ENCODE measurements around the gene DNAJB13.
"Not testable (repeated sequence)": the region's sequence is repeated elsewhere in the genome, so short reads cannot be mapped to it uniquely, and the experiment has no call there.

Gene DNAJB13

GRCh38 chr11:73978576-73979086, 27.8 kb downstream of the DNAJB13 start:
- no peak for DNase-seq

GRCh38 chr11:73980001-73980961, 29.5 kb downstream of the DNAJB13 start:
- DNase-seq = no peak

DNA sequence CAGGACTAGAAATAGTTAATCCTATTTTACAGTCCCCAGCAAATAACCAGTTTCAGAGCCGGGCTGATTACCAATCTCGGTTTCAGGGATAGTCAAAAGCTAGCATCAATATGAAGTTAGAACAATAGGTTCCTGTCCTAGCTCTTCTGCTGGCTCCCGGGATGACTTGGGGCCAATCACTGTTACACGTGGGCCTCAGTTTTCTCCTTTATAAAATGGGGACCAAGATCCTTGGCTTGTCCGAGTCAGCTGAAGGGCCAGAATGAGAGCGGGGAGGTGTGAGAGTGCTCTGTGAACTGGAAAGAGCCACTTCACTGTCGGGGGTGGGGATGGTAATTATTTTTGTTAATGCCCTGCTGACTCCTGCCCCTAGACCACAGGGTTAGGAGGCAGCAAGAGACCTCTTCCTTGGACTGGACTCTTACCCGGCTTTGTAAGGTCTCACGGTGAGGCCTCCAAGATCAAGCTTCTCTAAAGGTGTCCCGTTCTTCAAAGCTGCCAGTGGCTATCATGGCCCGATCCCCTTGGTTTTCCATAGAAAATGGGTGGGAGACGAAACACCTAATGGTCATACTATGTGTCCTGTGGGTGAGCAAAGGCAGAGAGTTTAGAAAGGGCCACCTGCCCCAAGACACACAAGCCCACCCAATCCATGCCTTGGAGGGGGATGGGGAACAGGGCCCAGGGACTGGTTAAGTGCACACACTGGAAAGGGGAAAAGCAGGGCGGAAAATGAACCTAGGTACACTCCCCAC, 30.4 kb downstream of the DNAJB13 start:
- no peak for DNase-seq

- peak; percentile 93 for DNase-seq
Measured at GRCh38 chr11:73982595-73982989, 31.8 kb downstream of the DNAJB13 start, which contains the start of gene UCP2. UCP2 (minus strand) TSS chr11:73982843; CDS start chr11:73978378, 4,465 bp downstream.

GRCh38 chr11:73982990-73983740, 32.3 kb downstream of the DNAJB13 start:
- DNase-seq = peak; percentile 97

DNA sequence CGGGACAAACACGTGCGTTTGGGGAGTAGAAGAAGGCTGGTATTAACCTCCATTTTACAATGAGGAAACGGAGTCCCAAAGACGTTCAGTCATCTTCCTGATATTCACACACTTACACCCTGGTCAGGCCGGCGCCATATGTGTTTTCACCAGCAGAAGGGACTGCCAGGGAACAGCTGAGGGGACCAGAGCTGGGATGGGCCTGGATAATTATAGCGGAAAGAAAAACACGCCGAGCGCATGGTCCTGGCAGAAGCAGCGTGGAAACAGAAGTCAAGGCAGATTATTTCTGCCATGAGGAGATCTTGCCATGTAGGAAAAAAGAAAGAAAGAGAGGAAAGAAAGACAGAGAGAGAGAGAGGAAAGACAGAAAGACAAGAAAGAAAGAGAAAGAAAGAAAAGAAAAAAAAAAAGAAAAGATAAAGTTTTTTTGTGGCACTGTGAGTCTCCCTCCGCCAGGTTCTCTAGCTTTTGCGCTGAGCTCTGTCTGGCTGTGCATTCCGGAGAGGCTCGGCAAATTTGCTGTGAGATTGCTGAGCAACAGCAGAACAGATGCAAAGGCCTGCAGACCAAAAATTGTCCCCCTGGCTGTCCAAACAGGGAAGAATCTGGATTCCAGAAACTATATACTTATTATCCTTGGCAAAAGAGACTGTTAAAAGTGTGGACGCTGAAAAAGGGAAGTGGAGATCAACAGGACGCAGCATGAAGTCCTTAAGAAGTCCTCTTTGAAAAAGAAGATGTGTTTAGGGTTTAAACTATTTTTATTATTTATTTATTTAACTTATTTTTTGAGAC, 33.1 kb downstream of the DNAJB13 start:
- no peak for DNase-seq

GRCh38 chr11:73985661-73986060, 34.8 kb downstream of the DNAJB13 start:
- not testable (repeated sequence) for DNase-seq

DNA sequence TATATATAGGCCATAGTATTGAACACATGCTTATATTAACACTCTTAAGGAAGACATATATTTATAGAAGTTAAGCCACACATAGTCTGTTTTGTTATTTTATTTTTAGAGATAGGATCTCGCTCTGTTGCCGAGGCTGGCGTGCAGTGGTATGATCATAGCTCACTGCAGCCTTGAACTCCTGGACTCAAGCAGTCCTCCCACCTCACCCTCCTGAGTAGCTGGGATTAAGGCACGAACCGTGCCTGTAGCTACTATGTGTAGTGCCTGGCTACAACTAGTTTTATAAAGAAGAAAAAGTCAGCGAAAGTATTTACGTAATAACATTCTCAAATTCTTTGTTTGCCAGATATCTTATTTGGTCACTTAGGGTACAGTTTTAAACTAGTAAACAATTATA, 37.4 kb downstream of the DNAJB13 start:
- no peak for DNase-seq

GRCh38 chr11:73989156-73989555, 38.3 kb downstream of the DNAJB13 start:
- DNase-seq = no peak

- DNase-seq = peak; percentile 57
Measured at GRCh38 chr11:73990730-73991129, 39.9 kb downstream of the DNAJB13 start.

DNA sequence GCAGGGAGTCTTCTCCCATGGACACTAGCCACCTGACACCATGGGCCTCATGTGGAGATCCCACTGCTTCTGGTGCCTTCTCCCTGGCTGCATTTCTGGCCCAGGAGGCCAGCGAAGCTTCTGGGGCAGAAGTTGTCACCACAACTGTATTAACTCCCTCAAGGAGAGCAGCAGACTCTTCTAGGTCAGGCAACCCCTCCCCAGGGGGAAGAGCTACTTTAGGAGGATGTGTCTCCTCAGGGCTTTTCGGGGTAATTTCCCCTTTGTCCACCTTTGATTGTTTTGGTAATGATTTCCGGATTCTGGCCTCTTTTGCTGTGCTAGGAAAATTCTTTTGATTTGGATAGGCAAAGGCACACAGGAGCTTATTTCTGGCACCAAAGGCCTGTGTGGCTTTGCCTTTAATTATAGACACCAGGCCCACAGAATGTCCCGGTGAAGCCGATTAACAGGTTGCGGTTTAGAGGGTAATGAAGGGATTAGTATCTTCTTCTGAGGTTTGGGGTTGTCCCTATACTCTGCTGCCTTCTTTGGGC, 40.7 kb downstream of the DNAJB13 start:
- DNase-seq = no peak

GRCh38 chr11:73995247-73995646, 44.4 kb downstream of the DNAJB13 start:
- DNase-seq = no peak

DNA sequence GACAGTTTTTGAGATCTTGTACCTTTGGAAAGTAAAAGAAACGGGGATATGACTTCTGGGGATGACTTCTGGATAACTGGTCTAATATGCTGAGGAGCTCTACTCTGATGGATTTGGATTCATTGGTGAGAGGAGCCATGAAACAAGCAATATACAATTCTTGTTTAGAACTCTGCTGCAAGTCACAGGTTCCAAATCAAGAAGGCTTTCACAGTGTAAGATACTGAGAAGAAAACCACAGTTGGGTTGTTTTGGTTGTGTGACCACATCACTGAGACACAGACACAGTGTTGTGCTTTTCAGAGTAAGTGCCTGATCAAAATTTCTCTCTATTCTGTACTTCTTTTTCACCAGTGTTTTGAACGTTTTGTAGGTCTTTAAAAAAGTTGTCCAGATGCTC, 44.9 kb downstream of the DNAJB13 start:
- DNase-seq = no peak

GRCh38 chr11:73996161-73996747, 45.4 kb downstream of the DNAJB13 start:
- DNase-seq = peak; percentile 41

- DNase-seq = no peak
Measured at GRCh38 chr11:73997120-73997770, 46.4 kb downstream of the DNAJB13 start.

DNA sequence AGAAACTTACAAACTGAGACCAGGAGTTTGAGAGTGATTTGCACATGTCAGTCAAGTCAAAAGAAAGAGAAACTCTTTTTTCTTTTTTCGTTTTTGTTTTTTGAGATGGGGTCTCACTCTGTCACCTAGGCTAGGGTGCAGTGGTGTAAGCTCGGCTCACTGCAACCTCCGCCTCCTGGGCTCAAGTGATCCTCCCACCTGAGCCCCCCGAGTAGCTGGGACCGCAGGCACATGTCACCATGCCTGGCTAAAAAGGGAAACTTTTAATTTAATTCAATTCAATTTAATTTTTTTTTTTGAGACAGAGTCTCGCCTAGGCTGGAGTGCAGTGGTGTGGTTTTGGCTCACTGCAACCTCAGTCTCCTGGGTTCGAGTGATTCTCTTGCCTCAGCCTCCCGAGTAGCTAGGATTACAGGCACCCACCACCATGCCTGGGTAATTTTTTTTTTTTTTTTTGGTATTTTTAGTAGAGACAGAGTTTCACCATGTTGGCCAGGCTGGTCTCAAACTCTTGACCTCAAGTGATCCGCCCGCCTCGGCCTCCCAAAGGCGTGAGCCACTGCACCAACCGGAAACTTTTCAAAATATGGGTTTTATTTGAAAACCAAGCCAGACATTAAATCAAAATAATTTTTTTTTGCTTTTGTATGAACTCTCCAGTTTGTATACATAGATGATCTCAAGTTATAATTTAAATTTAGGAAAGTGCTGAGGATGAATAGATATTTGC, 48.2 kb downstream of the DNAJB13 start:
- DNase-seq = no peak

- peak; percentile 91 for DNase-seq
Measured at GRCh38 chr11:73999581-74000306, 48.9 kb downstream of the DNAJB13 start.

GRCh38 chr11:74000307-74001133, 49.7 kb downstream of the DNAJB13 start:
- DNase-seq = no peak

All from DMS79 (cell line).